ENCODE results near the gene ATP2A3.
A peak's percentile ranks its signal among the peaks of the same experiment; 100 is the strongest.

The ATP2A3 gene

GRCh38 chr17:3887804-3888203 is 76.4 kb downstream of the ATP2A3 start:
- Mint-ChIP-seq H3K27me3 (no peaks in the 10 kb centered on the region), H3K4me3 (no peak overlapping the region), H3K36me3 (ENCODE audit: low read depth) (peaks cover 23% of the 10 kb centered on the region), H3K9me3 (no peaks in the 10 kb centered on the region), H3K27ac (peak overlapping the region; percentile 6), H3K4me1 (ENCODE audit: low read depth) (peaks cover 48% of the 10 kb centered on the region)
- DNase-seq = no peak

- Mint-ChIP-seq H3K27ac (peak overlapping the region; percentile 82), H3K4me3 (peak overlapping the region; percentile 28), H3K36me3 (ENCODE audit: low read depth) (peaks cover 24% of the 10 kb centered on the region), H3K27me3 (no peaks in the 10 kb centered on the region), H3K9me3 (no peaks in the 10 kb centered on the region), H3K4me1 (ENCODE audit: low read depth) (peaks cover 48% of the 10 kb centered on the region)
- DNase-seq = no peak
Observed at GRCh38 chr17:3887394-3887793, 76.8 kb downstream of the ATP2A3 start.

DNA sequence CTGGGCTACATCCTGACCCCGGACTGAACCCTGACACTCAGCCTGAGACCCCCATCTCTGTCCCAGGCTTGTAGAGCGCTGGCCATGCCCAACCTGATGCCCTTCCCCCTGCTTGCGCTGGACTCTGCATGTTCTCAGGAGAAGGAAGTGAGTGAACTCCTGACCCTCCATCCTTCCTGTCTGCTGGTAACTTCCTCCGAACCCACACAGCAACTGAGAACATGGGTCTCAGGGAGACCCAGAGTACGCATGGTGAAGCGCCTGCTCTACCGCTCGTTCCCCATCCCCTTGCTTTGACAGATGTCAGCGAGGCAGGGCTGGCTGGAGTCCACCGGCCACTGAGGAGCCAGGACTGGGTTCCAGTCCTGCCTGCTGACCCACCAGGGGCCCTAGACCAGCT is 77.5 kb downstream of the ATP2A3 start:
- no peaks in the 10 kb centered on the region for H3K9me3 Mint-ChIP-seq
- DNase-seq = no peak
- peak overlapping the region; percentile 28 for H3K4me3 Mint-ChIP-seq
- H3K27ac Mint-ChIP-seq = peak overlapping the region; percentile 82
- peaks cover 44% of the 10 kb centered on the region for H3K4me1 Mint-ChIP-seq (ENCODE audit: low read depth)
- no peaks in the 10 kb centered on the region for H3K27me3 Mint-ChIP-seq
- peaks cover 27% of the 10 kb centered on the region for H3K36me3 Mint-ChIP-seq (ENCODE audit: low read depth)

- H3K27ac Mint-ChIP-seq = no peak overlapping the region
- H3K36me3 Mint-ChIP-seq (ENCODE audit: low read depth) = peaks cover 27% of the 10 kb centered on the region
- no peak for DNase-seq
- peaks cover 36% of the 10 kb centered on the region for H3K4me1 Mint-ChIP-seq (ENCODE audit: low read depth)
- H3K27me3 Mint-ChIP-seq = no peaks in the 10 kb centered on the region
- no peaks in the 10 kb centered on the region for H3K9me3 Mint-ChIP-seq
- H3K4me3 Mint-ChIP-seq = no peak overlapping the region
Observed at GRCh38 chr17:3885970-3886369, 78.3 kb downstream of the ATP2A3 start.

DNA sequence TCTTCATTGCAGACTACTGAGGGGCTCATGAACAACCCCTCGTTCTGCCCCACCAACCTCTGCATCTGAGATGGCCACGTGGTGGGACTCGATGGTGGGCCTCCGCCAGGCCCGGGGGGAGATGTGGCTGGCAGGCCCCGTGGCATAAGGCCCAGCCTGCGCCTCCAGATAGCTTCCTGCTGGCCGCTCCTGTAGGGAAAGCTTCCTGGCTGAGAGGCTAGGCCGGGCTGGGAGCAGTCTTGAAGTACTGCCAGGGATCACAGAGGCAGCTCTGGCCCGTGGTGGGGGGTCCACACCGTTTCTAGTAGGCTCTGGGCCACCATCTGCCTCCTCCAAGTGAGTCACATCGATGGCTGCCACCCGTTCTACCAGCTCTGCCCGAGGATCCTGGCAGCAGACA is 79.0 kb downstream of the ATP2A3 start:
- H3K27ac Mint-ChIP-seq = no peak overlapping the region
- peaks cover 31% of the 10 kb centered on the region for H3K4me1 Mint-ChIP-seq (ENCODE audit: low read depth)
- no peak overlapping the region for H3K4me3 Mint-ChIP-seq
- DNase-seq = no peak
- no peaks in the 10 kb centered on the region for H3K9me3 Mint-ChIP-seq
- H3K36me3 Mint-ChIP-seq (ENCODE audit: low read depth) = peaks cover 30% of the 10 kb centered on the region
- no peaks in the 10 kb centered on the region for H3K27me3 Mint-ChIP-seq

DNA sequence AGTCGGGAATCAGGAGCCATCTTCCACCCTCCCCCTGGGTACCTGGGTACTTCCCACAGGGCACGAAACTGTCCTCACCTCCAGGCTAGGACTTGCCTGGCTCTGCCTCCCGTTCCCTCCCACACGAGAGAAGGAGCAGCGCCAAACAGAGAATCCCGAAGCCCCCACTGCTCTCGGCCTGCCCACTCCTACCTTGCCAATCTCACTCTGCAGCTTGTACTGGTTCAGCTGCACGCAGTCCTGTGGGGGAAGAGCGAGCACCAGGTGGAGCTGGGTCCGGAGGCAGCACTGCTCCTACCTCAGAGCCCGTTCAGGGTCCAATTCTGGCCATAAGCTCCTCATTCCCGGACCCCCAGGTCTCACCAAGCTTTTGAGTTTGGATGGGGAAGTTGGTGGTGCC is 80.0 kb downstream of the ATP2A3 start:
- Mint-ChIP-seq H3K4me3 (no peak overlapping the region), H3K36me3 (ENCODE audit: low read depth) (peaks cover 39% of the 10 kb centered on the region), H3K9me3 (no peaks in the 10 kb centered on the region), H3K27me3 (no peaks in the 10 kb centered on the region), H3K27ac (no peak overlapping the region), H3K4me1 (ENCODE audit: low read depth) (peaks cover 24% of the 10 kb centered on the region)
- no peak for DNase-seq

DNA sequence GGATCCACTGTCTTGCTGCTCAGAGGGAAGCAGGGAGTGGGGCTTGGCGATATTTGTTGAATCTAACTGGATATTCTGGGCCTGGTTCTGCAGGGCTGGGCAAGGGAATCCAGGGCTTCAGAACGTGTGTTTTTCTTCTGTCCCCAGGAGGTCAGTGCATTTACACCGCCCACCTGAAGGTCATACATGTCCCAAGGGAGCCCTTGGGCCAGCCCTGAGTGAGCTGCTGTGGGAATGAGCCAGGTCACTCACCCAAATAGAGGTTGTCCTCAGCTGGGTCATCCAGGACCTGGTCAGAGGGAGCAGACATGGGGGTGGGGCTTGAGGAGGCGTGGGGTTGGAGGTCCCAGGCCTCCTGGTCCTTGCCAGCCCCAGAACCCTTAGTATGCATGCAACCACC is 82.0 kb downstream of the ATP2A3 start:
- H3K4me1 Mint-ChIP-seq (ENCODE audit: low read depth) = peaks cover 9% of the 10 kb centered on the region
- no peak for DNase-seq
- no peaks in the 10 kb centered on the region for H3K27me3 Mint-ChIP-seq
- no peak overlapping the region for H3K4me3 Mint-ChIP-seq
- H3K36me3 Mint-ChIP-seq (ENCODE audit: low read depth) = peaks cover 51% of the 10 kb centered on the region
- H3K27ac Mint-ChIP-seq = no peak overlapping the region
- H3K9me3 Mint-ChIP-seq = no peaks in the 10 kb centered on the region

DNA sequence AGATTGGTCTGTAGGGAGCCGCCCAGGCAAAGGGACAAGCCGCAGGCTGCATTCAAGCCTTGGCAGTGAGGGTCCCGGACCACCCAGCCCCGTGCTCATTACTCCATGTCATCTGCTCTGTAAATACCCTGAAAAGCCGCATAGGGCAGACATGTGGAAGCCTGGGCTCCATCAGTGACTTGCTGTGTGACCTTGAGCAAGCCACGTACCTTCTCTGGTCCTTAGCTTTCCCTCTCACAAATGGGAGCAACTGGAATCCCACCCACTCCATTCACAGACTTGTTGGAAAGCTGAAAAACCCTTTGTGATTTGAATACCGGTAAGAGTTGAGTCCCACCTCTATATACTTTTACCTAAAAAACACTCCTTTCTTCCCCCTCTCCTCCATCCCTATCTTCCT is 83.3 kb downstream of the ATP2A3 start:
- H3K27ac Mint-ChIP-seq = no peak overlapping the region
- peaks cover 61% of the 10 kb centered on the region for H3K36me3 Mint-ChIP-seq (ENCODE audit: low read depth)
- no peaks in the 10 kb centered on the region for H3K9me3 Mint-ChIP-seq
- no peak overlapping the region for H3K4me3 Mint-ChIP-seq
- no peak for DNase-seq
- H3K27me3 Mint-ChIP-seq = no peaks in the 10 kb centered on the region
- H3K4me1 Mint-ChIP-seq (ENCODE audit: low read depth) = no peaks in the 10 kb centered on the region

GRCh38 chr17:3879591-3880417 is 84.4 kb downstream of the ATP2A3 start:
- Mint-ChIP-seq H3K9me3 (no peaks in the 10 kb centered on the region), H3K27me3 (no peaks in the 10 kb centered on the region), H3K27ac (no peak overlapping the region), H3K4me1 (ENCODE audit: low read depth) (no peaks in the 10 kb centered on the region), H3K4me3 (no peak overlapping the region), H3K36me3 (ENCODE audit: low read depth) (peaks cover 64% of the 10 kb centered on the region)
- DNase-seq = no peak

- H3K27ac Mint-ChIP-seq = no peak overlapping the region
- peaks cover 60% of the 10 kb centered on the region for H3K36me3 Mint-ChIP-seq (ENCODE audit: low read depth)
- H3K27me3 Mint-ChIP-seq = no peaks in the 10 kb centered on the region
- H3K9me3 Mint-ChIP-seq = no peaks in the 10 kb centered on the region
- DNase-seq = no peak
- no peak overlapping the region for H3K4me3 Mint-ChIP-seq
- no peaks in the 10 kb centered on the region for H3K4me1 Mint-ChIP-seq (ENCODE audit: low read depth)
Observed at GRCh38 chr17:3879186-3879585, 85.1 kb downstream of the ATP2A3 start.

DNA sequence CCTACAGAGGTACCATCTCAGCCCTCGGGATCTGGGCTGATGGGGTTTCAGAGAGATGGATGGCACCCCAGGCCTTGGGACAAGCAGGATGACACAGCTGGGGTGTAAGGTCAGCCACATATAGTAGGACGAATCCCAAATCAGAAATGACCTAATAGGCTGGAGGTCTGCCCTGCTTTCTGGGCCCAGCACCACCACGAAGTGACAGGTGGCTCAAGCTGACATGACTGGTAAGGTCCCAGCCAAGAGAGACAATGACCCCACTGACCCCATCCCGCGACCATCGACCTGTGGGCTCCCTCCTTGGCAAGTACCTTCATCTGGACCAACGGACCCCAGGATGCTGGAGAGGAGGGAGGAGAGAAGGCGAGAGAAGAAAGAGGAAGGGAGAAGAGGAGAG is 87.0 kb downstream of the ATP2A3 start:
- no peak overlapping the region for H3K4me3 Mint-ChIP-seq
- H3K27me3 Mint-ChIP-seq = no peaks in the 10 kb centered on the region
- no peaks in the 10 kb centered on the region for H3K9me3 Mint-ChIP-seq
- DNase-seq = no peak
- H3K36me3 Mint-ChIP-seq (ENCODE audit: low read depth) = peaks cover 61% of the 10 kb centered on the region
- H3K27ac Mint-ChIP-seq = no peak overlapping the region
- no peaks in the 10 kb centered on the region for H3K4me1 Mint-ChIP-seq (ENCODE audit: low read depth)

DNA sequence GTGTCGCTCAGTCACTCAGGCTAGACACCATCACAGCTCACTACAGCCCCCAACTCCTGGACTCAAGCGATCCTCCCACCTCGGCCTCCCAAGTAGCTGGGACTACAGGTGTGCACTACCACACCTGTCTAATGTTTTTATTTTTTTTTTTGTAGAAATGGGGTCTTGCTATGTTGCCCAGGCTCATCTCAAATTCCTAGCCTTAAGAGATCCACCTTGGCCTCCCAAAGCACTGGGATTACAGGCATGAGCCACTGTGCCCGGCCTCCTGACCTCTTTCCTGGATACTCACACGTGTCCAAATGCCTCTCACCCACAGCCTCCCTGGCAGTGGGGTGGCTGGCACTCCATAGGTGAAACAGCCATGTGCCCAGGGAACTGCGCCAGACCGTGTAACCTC is 88.9 kb downstream of the ATP2A3 start:
- Mint-ChIP-seq H3K27me3 (no peaks in the 10 kb centered on the region), H3K9me3 (no peaks in the 10 kb centered on the region), H3K36me3 (ENCODE audit: low read depth) (peaks cover 61% of the 10 kb centered on the region), H3K27ac (no peak overlapping the region), H3K4me3 (no peak overlapping the region), H3K4me1 (ENCODE audit: low read depth) (peaks cover 5% of the 10 kb centered on the region)
- no peak for DNase-seq

Measured in activated T-cell treated with anti-CD3 and anti-CD28 coated beads, Interleukin-2, amount 50 U/mL, for 24 hours (primary cell).